HG03039 (cell line): ENCODE data around the gene SERGEF.

Experiments
- ATAC-seq: cut with Tn5 transposase; IDR thresholded peaks from one replicate; pipeline ENCODE4 v1.9.1; 2021; ENCODE audit warnings: mild to moderate bottlenecking, moderate library complexity; ENCODE audit not compliant: unreplicated experiment

Gene SERGEF

DNA sequence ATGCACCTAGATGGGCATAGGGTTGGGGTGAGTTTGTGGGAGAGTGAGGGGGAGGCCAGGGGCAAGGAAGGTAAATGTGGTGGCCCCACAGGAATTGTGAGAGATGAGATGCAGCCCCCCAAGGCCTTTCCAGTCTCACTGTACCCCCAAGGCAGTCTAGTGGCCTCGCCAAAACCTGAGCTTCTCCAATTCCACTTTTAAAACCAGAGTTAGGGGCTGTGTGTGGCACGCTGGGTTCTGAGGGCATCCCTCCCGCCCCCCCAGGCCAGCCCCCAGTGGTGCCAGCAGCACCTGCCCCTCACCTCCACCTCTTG lies 237.9 kb downstream of the SERGEF start:
- ATAC-seq = no peak

DNA sequence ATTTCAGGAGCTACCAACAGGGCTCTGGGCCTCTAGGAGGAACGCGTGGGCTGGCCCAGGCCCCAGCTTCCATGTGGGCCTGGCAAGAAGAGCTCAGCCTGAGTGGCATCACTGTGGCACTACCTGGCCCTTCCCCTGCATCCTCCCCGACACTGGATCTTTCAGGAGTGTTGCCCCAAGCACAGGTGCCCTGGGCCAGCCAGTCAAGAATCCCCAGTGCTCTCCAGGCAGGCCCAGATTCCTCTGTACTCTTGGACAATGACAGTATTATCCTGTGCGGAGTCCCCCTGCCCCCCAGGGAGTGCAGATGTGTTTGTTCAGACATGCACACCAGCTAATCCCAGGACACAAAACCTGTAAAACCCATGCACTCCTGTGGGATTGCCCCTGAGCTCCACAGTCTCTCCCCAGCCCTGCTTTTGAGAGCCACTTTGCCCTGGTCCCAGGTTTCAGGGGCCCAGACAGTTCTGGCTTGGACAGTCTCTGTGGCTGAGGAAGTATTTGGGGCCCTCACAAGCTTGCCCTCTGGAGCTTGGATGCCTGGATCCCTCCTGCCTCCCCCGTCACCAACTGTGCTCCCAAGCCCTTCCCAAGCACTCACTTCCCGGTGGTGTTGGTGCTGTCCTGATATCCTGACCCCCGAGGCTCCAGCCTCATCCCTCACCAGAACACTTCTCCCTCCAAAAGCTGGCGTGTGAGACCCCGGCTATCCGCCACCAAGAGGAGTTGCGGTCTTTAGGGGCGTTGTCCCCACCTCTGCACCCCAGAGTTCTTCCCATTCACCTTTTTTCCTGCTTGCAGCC lies 238.4 kb downstream of the SERGEF start:
- no peak for ATAC-seq

DNA sequence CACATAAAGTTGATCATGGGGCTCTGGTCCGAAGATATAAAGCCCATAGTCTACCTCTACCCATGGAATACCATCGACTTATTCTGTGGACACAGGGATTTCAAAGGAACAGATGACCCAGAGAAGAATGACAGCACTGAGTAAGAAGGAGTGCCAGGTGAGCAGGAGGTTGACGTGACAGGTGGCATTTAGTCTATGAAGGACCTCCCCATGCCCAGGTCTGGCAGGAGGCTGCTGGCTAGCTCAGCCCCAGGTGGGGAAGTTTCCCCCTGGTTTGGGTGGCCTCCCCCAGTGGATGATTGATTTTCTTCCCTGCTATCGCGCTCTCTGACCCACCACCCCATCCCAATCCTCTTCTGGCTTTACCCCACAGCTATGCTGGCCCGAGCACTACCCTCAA lies 239.2 kb downstream of the SERGEF start:
- ATAC-seq = no peak

- no peak for ATAC-seq
These were observed 239.9 kb downstream of the SERGEF start for GRCh38 chr11:17772704-17773600.

DNA sequence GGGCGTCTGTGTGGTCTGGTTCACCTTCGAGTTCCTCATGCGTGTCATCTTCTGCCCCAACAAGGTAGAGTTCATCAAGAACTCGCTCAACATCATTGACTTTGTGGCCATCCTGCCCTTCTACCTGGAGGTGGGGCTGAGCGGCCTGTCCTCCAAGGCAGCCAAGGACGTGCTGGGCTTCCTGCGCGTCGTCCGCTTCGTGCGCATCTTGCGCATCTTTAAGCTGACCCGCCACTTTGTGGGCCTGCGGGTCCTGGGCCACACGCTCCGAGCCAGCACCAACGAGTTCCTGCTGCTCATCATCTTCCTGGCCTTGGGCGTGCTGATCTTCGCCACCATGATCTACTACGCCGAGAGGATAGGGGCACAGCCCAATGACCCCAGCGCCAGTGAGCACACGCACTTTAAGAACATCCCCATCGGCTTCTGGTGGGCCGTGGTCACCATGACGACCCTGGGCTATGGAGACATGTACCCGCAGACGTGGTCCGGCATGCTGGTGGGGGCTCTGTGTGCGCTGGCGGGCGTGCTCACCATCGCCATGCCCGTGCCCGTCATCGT lies 240.9 kb downstream of the SERGEF start:
- no peak for ATAC-seq

DNA sequence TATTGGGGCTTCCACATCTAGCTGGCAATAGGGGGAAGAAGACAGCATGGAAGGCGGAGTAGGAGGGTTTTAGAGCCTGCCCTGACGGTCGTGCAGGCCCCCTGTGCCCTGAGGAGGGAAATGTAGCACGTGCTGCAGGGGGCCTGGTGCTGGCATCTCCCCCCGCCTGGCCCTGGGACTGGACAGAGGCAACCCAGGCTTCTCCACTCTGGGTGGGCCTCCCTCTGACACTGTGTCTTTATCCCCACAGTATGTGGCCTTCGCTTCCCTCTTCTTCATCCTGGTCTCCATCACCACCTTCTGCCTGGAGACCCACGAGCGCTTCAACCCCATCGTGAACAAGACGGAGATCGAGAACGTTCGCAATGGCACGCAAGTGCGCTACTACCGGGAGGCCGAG lies 241.4 kb downstream of the SERGEF start:
- ATAC-seq = no peak

- ATAC-seq = no peak
These were observed 241.9 kb downstream of the SERGEF start for GRCh38 chr11:17770917-17771316.

DNA sequence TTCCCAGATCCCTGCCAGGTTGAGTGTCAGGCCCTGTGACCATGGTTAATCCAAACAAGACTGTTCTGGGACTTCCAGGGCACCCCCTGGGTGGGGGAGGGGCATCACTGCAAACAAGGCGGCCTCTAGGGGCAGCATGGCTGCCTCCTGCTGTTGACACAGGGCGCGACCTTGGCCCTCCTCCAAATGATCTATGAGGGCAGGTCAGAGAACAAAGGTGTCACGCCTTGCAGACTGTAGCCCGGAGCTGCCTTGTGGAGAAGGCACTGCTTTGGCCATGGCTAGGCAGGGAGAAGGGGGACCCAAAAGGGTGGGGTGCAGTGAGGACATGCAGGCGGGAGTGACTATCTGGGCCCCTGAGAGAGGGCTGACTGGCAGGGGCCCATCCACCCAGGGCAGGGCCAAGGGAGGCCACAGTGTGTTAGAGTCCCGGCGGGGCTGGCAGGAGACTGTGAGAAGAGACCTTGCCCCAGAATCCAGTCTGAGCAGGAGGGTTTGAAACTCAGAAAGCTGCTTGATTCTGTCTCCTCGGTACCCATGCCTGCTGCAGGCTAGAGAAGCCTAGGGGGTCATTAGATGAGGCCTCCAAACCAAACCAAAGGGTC lies 242.7 kb downstream of the SERGEF start:
- ATAC-seq = no peak

GRCh38 chr11:17769218-17769617 lies 243.6 kb downstream of the SERGEF start:
- ATAC-seq = no peak

DNA sequence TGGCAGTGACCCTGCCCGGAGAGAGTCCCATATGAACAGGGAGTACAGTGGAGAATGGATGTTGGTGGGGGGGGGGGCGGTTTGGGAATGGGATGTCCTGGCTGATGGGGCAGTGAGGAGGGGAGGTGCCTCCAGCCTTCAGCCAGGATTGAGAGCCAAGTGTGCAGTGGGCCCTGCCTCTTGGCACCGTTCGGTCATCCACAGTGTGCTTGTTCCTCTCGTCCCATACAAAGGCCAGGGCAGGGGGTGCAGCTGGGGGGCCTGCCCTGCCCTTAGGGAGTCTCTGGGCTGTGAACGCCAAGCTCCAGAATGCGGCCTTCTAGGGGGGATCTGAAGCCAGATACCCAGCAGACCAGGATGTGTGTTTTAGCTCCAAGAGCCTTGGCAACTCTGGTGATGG lies 244.3 kb downstream of the SERGEF start:
- ATAC-seq = no peak

GRCh38 chr11:17767914-17768313 lies 244.9 kb downstream of the SERGEF start:
- no peak for ATAC-seq

DNA sequence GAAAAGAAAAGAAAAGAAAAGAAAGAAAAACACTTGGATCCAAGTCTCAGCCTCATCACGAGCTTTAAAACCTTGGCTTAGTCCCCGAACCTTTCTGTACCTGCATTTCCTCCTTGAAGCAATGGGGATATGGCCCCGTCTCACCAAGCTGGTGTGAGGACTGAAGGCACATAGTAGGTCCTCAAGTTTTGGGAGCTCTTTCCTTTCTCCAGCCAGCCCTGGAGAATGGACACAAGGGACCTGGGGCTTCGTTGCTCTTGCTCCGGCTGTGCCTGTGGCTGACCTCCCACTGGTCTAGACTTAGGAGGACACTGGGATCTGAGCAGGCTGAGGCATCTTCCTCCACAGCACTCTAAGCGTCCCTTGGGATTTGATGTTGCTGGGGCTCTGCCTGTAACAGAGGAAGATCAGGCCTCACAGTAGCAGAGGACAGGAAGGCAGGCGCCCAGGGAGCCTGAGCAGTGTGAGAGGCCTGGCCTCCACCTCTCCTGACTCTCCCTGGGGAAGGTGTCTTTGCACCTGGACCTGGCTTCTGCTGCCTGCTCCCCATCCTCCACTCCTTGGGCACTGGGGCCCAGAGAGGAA lies 245.5 kb downstream of the SERGEF start:
- no peak for ATAC-seq

DNA sequence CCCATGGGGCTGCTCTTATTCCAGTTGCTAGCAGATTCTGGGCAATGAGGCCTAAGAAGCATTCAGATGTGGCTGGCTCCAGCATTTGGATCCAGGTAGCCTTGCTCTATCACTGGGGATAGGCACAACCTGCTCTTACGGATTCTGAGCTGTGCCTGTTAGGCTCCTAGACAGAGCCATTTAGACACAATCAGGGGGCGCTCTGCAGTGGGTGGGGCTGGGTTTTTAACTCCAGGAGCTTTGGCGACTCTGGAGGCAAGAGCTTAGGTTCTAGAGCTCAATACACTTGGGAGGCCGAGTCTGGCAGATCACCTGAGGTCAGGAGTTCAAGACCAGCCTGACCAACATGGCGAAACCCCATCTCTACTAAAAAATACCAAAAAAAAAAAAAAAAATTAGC lies 246.3 kb downstream of the SERGEF start:
- ATAC-seq = no peak

GRCh38 chr11:17766073-17766359 lies 246.8 kb downstream of the SERGEF start:
- ATAC-seq = no peak

DNA sequence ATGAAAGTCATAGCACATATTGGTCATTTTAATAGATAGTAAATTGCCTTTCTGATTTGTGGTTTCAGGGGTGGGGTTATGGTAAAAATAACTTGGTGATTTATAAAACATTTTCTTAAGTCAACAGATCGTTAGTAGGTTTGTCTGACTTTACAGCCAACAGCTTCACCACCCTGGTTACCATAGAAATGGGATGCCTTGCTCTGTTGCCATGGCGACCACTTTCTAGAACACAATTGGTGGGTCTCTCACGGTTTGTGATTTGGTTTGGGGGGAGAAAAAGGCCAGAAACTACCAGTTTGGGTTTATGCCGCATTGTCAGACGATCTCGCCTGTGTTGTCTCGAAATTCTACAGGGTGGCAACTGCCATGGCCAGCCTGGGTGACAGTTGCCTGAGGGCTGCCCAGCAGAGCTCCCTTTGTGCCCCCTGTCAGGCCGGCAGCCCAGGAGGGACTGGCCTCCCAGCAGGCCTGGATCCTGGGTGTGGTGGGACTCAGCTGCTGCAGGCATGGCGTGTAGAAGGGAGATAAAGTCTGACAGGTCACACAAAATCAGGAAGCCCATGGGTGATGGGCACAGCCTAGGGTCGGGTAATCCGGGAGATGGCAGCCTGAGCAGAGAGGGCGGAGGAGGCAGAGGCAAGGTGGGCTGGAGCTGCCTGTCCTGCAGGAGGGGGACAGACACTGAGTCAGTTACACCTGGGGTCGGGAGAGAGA lies 247.3 kb downstream of the SERGEF start:
- ATAC-seq = no peak

DNA sequence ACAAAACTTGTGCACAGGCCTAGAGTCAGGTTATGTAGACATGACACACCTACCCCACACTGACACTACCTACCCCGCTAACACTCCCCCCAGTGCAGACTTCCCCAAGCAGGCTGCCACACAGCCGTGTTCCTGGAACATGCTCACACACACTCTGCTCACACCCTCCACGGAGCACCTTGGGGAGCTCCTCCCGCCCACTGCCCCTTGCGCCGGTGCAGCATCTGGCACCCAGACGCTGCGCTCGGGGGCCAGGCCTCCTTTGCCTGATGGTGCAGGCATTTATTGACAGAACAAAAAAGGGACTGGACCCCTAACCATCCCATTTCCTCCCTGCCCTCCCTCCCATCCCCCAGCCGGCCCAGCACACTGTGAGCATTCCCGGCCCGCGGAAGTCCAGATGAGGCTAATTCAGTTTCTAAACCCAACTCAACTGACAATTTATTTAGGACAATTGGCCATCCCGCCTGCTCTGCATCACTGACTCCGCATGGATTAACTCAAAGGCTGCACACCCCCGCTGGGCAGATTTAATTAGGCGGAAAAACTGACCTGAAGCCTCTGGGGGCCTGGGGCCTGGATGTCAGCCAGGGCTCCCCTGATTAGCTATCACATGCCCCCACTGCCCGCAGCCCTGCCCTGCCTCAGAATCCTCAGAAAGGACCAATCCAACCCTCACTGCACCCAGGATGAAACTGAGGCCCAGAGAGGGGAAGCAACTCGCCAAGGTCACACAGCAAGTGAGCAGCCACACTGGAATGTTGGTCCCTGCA lies 248.2 kb downstream of the SERGEF start:
- ATAC-seq = no peak

DNA sequence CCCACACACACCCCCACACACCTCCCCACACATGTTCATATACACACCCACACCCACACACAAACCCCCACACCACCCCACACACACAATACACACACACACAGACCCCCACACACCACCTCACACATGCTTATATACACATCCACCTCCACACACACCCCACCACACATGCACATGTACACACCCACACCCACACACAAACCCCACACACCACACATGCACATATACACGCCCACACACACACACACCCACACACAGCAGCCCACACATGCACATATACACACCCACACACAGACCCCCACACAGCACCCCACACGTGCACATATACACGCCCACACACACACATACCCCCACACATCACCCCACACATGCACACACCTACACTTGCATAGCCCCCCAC lies 249.1 kb downstream of the SERGEF start:
- ATAC-seq = no peak

DNA sequence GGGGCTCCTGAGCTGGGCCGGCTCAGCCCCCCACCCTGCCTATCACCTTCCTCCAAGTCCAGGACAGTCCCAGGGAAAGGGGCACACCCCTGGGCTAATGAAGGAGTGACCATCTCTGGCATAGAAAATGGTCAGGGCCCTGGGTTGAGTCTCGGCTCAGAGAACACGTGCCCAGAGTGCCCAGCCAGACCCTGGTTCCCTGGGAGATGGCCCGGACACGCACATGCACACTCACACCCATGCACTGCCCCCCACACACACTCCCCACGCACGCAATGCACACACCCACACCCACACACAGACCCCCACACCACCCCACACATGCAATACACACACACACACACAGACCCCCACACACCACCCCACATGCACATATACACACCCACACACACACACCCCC lies 249.6 kb downstream of the SERGEF start:
- ATAC-seq = no peak

DNA sequence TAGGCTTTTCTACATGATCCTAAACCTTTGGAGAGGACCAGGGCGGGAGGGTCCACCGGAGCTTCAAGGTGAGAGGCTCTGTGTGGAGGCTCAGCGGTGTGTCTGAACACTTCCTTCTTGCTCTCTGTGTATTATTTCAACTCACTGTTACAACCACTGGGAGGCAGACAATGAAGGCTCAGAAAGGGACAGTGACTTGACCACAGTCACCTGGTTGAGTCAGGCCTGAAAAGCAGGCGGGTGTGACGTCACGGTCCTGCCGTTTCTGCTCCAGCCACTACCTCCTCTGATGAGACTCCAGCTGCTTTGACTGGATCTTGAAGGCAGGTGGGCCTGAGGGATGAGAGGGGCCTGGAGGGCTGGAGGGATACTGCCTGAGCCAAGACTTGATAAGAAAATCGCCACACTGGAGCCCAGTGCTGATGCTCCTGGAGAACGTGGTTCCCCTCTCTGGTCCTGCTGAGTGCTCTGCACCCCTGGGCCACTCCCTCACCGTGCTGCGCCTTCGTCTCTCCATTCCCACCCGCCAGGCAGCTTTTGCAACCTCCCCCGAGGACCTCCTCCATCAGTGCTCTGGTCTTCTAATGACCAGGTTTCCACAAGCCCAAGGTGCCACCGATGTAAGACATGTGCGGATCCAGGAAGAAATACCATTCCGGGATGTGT lies 250.4 kb downstream of the SERGEF start:
- no peak for ATAC-seq
